HepG2 (cell line): Measurements from ENCODE around the gene DSG2. TPM values are rescaled to one million over a fixed set of nuclear protein-coding genes. Genes with fewer than 3 reads are reported as not detected.

Experiments used
- AGO1 ChIP-seq: fragments of 200-400 bp; formaldehyde crosslinking; IDR thresholded peaks from 2 replicates; pipeline ENCODE4 v1.6.1; 2017; ENCODE audit warnings: mild to moderate bottlenecking, low read depth, low read length, moderate library complexity; ENCODE audit not compliant: poor library complexity, severe bottlenecking
- BHLHE40 ChIP-seq: IDR thresholded peaks from 2 replicates; pipeline ENCODE4 v1.6.1; 2011; ENCODE audit warnings: low read length, improper control_type of control experiment
- RBFOX2 ChIP-seq: fragments of 200-400 bp; formaldehyde crosslinking; IDR thresholded peaks from 2 replicates; pipeline ENCODE4 v1.6.1; 2017; ENCODE audit warnings: low read depth, mild to moderate bottlenecking, low read length
- ZKSCAN1 ChIP-seq: fragments of 150-350 bp; IDR thresholded peaks from 2 replicates; pipeline ENCODE4 v1.6.1; 2014; ENCODE audit warnings: low read length
- ZNF749 ChIP-seq: sonication (generic); formaldehyde crosslinking; IDR thresholded peaks from 2 replicates; pipeline ENCODE4 v1.8.0; 2022; ENCODE audit warnings: mild to moderate bottlenecking, missing genetic modification reagents, moderate library complexity, borderline replicate concordance
- polyA plus RNA-seq, 8 experiments: library from polyadenylated mRNA; depleted of rRNA in 3 of 8; stranded (reverse) in 7 of 8; unstranded in 1 of 8; fragments of >200 nt; fragmentation: Illumina TruSeq in 4 of 8; extraction: Trizol in 4 of 8; gene quantifications; 2 replicates each; pipeline versions ENCODE4 v1.2.1 to v1.2.3, GENCODE V29; 2011 to 2016; ENCODE audit warnings: low read depth in 4 of 8, missing spikeins in 1 of 8, mixed read lengths in 1 of 8; ENCODE audit not compliant: insufficient read depth in 1 of 8
- total RNA-seq, 5 experiments: library from RNA; depleted of rRNA; stranded (reverse); fragments of >200 nt; fragmentation: Illumina TruSeq; extraction: Trizol; gene quantifications; 2 replicates each; pipeline ENCODE4 v1.2.3, GENCODE V29; 2016; ENCODE audit warnings: low read depth in 1 of 5
- TF ChIP-seq, protein P1 (sequence below): sonication (generic); formaldehyde crosslinking; conservative IDR thresholded peaks from 2 replicates; pipeline ENCODE4 v1.4.0; 2020; ENCODE audit warnings: mild to moderate bottlenecking, missing genetic modification reagents, moderate library complexity
- TF ChIP-seq, protein P2 (sequence below): sonication (generic); formaldehyde crosslinking; IDR thresholded peaks from one replicate; pipeline ENCODE4 v1.5.1; 2020; ENCODE audit warnings: mild to moderate bottlenecking, missing genetic modification reagents; ENCODE audit errors: not compliant biosample characterization
- TF ChIP-seq, protein P3 (sequence below): fragments of 450-650 bp; IDR thresholded peaks from 2 replicates; pipeline ENCODE4 v1.6.1; 2017
- TF ChIP-seq, protein P4 (sequence below): sonication (generic); formaldehyde crosslinking; IDR thresholded peaks from 2 replicates; pipeline ENCODE4 v1.4.0; 2020; ENCODE audit warnings: missing genetic modification reagents
- TF ChIP-seq, protein P5 (sequence below): sonication (generic); formaldehyde crosslinking; IDR thresholded peaks from 2 replicates; pipeline ENCODE4 v1.5.1; 2020; ENCODE audit warnings: mild to moderate bottlenecking, moderate library complexity, missing genetic modification reagents
- TF ChIP-seq, protein P6 (sequence below): sonication (generic); formaldehyde crosslinking; IDR thresholded peaks from 2 replicates; pipeline ENCODE4 v1.5.1; 2020; ENCODE audit warnings: mild to moderate bottlenecking, missing genetic modification reagents, moderate library complexity

Gene DSG2
- total and polyA plus RNA-seq, 2 of the 13 experiments (the other 11 are each of a cell fraction or from before 2014, with no cell fraction given), result 23.3 to 66.7 TPM

DNA sequence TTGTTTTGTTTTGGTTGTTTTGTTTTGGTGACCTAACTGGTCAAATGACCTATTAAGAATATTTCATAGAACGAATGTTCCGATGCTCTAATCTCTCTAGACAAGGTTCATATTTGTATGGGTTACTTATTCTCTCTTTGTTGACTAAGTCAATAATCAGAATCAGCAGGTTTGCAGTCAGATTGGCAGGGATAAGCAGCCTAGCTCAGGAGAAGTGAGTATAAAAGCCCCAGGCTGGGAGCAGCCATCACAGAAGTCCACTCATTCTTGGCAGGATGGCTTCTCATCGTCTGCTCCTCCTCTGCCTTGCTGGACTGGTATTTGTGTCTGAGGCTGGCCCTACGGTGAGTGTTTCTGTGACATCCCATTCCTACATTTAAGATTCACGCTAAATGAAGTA lies 93.7 kb downstream of the DSG2 start, which contains the start of gene TTR (continued):
- TF ChIP-seq, protein P1, sequence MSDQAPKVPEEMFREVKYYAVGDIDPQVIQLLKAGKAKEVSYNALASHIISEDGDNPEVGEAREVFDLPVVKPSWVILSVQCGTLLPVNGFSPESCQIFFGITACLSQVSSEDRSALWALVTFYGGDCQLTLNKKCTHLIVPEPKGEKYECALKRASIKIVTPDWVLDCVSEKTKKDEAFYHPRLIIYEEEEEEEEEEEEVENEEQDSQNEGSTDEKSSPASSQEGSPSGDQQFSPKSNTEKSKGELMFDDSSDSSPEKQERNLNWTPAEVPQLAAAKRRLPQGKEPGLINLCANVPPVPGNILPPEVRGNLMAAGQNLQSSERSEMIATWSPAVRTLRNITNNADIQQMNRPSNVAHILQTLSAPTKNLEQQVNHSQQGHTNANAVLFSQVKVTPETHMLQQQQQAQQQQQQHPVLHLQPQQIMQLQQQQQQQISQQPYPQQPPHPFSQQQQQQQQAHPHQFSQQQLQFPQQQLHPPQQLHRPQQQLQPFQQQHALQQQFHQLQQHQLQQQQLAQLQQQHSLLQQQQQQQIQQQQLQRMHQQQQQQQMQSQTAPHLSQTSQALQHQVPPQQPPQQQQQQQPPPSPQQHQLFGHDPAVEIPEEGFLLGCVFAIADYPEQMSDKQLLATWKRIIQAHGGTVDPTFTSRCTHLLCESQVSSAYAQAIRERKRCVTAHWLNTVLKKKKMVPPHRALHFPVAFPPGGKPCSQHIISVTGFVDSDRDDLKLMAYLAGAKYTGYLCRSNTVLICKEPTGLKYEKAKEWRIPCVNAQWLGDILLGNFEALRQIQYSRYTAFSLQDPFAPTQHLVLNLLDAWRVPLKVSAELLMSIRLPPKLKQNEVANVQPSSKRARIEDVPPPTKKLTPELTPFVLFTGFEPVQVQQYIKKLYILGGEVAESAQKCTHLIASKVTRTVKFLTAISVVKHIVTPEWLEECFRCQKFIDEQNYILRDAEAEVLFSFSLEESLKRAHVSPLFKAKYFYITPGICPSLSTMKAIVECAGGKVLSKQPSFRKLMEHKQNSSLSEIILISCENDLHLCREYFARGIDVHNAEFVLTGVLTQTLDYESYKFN (CRISPR knock-in tag), result peak; percentile 91
- TF ChIP-seq, protein P2, sequence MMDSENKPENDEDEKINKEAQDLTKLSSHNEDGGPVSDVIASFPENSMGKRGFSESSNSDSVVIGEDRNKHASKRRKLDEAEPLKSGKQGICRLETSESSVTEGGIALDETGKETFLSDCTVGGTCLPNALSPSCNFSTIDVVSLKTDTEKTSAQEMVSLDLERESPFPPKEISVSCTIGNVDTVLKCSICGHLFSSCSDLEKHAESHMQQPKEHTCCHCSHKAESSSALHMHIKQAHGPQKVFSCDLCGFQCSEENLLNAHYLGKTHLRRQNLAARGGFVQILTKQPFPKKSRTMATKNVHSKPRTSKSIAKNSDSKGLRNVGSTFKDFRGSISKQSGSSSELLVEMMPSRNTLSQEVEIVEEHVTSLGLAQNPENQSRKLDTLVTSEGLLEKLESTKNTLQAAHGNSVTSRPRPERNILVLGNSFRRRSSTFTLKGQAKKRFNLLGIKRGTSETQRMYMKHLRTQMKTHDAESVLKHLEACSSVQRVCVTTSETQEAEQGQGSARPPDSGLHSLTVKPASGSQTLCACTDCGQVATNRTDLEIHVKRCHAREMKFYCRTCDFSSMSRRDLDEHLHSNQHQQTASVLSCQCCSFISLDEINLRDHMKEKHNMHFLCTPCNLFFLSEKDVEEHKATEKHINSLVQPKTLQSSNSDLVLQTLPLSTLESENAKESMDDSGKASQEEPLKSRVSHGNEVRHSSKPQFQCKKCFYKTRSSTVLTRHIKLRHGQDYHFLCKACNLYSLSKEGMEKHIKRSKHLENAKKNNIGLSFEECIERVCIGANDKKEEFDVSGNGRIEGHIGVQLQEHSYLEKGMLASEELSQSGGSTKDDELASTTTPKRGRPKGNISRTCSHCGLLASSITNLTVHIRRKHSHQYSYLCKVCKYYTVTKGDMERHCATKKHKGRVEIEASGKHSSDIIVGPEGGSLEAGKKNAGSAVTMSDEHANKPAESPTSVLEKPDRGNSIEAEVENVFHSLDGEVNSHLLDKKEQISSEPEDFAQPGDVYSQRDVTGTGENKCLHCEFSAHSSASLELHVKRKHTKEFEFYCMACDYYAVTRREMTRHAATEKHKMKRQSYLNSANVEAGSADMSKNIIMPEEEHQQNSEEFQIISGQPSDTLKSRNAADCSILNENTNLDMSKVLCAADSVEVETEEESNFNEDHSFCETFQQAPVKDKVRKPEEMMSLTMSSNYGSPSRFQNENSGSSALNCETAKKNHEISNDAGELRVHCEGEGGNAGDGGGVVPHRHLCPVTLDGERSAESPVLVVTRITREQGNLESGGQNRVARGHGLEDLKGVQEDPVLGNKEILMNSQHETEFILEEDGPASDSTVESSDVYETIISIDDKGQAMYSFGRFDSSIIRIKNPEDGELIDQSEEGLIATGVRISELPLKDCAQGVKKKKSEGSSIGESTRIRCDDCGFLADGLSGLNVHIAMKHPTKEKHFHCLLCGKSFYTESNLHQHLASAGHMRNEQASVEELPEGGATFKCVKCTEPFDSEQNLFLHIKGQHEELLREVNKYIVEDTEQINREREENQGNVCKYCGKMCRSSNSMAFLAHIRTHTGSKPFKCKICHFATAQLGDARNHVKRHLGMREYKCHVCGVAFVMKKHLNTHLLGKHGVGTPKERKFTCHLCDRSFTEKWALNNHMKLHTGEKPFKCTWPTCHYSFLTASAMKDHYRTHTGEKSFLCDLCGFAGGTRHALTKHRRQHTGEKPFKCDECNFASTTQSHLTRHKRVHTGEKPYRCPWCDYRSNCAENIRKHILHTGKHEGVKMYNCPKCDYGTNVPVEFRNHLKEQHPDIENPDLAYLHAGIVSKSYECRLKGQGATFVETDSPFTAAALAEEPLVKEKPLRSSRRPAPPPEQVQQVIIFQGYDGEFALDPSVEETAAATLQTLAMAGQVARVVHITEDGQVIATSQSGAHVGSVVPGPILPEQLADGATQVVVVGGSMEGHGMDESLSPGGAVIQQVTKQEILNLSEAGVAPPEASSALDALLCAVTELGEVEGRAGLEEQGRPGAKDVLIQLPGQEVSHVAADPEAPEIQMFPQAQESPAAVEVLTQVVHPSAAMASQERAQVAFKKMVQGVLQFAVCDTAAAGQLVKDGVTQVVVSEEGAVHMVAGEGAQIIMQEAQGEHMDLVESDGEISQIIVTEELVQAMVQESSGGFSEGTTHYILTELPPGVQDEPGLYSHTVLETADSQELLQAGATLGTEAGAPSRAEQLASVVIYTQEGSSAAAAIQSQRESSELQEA, result no peak
- TF ChIP-seq, protein P3, sequence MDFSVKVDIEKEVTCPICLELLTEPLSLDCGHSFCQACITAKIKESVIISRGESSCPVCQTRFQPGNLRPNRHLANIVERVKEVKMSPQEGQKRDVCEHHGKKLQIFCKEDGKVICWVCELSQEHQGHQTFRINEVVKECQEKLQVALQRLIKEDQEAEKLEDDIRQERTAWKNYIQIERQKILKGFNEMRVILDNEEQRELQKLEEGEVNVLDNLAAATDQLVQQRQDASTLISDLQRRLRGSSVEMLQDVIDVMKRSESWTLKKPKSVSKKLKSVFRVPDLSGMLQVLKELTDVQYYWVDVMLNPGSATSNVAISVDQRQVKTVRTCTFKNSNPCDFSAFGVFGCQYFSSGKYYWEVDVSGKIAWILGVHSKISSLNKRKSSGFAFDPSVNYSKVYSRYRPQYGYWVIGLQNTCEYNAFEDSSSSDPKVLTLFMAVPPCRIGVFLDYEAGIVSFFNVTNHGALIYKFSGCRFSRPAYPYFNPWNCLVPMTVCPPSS, result no peak
- TF ChIP-seq, protein P4, sequence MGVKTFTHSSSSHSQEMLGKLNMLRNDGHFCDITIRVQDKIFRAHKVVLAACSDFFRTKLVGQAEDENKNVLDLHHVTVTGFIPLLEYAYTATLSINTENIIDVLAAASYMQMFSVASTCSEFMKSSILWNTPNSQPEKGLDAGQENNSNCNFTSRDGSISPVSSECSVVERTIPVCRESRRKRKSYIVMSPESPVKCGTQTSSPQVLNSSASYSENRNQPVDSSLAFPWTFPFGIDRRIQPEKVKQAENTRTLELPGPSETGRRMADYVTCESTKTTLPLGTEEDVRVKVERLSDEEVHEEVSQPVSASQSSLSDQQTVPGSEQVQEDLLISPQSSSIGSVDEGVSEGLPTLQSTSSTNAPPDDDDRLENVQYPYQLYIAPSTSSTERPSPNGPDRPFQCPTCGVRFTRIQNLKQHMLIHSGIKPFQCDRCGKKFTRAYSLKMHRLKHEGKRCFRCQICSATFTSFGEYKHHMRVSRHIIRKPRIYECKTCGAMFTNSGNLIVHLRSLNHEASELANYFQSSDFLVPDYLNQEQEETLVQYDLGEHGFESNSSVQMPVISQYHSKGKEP (CRISPR knock-in tag), result no peak
- TF ChIP-seq RBFOX2 (peak; percentile 53; the same call in 1 of the 2 replicates), BHLHE40 (no peak), ZNF749 (CRISPR knock-in tag) (no peak), AGO1 (no peak), ZKSCAN1 (no peak)
- TF ChIP-seq, protein P5, sequence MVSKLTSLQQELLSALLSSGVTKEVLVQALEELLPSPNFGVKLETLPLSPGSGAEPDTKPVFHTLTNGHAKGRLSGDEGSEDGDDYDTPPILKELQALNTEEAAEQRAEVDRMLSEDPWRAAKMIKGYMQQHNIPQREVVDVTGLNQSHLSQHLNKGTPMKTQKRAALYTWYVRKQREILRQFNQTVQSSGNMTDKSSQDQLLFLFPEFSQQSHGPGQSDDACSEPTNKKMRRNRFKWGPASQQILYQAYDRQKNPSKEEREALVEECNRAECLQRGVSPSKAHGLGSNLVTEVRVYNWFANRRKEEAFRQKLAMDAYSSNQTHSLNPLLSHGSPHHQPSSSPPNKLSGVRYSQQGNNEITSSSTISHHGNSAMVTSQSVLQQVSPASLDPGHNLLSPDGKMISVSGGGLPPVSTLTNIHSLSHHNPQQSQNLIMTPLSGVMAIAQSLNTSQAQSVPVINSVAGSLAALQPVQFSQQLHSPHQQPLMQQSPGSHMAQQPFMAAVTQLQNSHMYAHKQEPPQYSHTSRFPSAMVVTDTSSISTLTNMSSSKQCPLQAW, result 0 out of 2 replicates have a peak, but pooled peaks have one; percentile 42
- TF ChIP-seq, protein P6, sequence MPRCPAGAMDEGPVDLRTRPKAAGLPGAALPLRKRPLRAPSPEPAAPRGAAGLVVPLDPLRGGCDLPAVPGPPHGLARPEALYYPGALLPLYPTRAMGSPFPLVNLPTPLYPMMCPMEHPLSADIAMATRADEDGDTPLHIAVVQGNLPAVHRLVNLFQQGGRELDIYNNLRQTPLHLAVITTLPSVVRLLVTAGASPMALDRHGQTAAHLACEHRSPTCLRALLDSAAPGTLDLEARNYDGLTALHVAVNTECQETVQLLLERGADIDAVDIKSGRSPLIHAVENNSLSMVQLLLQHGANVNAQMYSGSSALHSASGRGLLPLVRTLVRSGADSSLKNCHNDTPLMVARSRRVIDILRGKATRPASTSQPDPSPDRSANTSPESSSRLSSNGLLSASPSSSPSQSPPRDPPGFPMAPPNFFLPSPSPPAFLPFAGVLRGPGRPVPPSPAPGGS, result no peak
